GM10266 (cell line): ENCODE results near the gene VAV1.

Source experiments
- DNase-seq: peaks from one replicate; pipeline ENCODE4 v3.0.0; 2012; ENCODE audit errors: extremely low spot score
- TF ChIP-seq, protein P1 (sequence below): IDR thresholded peaks from 2 replicates; pipeline ENCODE4 v1.5.1; 2012; ENCODE audit warnings: mild to moderate bottlenecking, low read depth; ENCODE audit not compliant: control insufficient read depth, insufficient read depth; ENCODE audit errors: missing control alignments

VAV1 gene

DNA sequence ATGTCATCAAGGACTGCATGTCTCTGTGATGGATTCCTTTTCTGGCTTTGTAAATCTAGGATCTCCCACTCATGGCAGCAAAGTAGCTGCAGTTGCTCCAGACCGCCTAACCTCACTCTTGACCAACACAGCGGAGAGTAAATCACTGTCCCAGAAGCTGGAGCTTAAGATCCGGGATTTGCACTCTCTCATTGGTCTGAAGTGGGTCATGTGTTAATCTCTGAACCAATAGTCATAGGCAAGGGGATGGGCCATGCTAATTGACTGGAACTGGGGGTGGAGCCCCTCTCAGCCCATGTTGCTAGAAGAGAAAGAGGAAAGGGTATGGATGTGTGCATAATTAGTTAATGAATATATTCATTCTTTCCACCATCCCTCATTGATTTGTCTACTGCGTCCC lies 34.0 kb downstream of the VAV1 start:
- DNase-seq, result no peak
- TF ChIP-seq, protein P1, sequence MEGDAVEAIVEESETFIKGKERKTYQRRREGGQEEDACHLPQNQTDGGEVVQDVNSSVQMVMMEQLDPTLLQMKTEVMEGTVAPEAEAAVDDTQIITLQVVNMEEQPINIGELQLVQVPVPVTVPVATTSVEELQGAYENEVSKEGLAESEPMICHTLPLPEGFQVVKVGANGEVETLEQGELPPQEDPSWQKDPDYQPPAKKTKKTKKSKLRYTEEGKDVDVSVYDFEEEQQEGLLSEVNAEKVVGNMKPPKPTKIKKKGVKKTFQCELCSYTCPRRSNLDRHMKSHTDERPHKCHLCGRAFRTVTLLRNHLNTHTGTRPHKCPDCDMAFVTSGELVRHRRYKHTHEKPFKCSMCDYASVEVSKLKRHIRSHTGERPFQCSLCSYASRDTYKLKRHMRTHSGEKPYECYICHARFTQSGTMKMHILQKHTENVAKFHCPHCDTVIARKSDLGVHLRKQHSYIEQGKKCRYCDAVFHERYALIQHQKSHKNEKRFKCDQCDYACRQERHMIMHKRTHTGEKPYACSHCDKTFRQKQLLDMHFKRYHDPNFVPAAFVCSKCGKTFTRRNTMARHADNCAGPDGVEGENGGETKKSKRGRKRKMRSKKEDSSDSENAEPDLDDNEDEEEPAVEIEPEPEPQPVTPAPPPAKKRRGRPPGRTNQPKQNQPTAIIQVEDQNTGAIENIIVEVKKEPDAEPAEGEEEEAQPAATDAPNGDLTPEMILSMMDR, result no peak

GRCh38 chr19:6807291-6807690 lies 34.8 kb downstream of the VAV1 start:
- TF ChIP-seq, protein P1, result no peak
- no peak for DNase-seq

GRCh38 chr19:6808494-6808893 lies 36.0 kb downstream of the VAV1 start:
- DNase-seq, result no peak
- TF ChIP-seq, protein P1, result no peak

DNA sequence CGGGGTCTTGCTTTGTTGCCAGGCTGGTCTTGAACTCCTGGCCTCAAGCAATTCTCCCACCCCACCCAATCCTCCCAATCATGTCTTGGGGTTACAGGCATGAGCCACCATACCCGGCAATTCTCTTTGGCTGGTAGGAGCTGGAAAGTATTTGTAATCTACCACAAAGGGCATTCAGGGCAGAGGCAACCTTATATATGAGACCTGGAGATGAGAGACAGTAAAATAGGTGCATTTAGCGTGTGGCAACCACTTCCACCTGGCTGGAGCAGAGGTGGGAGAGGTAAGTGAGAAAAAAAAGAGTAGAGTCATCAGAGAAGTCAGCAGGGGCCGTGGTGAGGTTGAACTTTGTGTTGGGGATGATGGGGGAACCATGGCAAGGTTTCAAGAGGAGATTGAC lies 36.8 kb downstream of the VAV1 start:
- DNase-seq, result no peak
- TF ChIP-seq, protein P1, result no peak

- TF ChIP-seq, protein P1, result no peak
- DNase-seq, result no peak
Observed at GRCh38 chr19:6811378-6811777, 38.9 kb downstream of the VAV1 start.

DNA sequence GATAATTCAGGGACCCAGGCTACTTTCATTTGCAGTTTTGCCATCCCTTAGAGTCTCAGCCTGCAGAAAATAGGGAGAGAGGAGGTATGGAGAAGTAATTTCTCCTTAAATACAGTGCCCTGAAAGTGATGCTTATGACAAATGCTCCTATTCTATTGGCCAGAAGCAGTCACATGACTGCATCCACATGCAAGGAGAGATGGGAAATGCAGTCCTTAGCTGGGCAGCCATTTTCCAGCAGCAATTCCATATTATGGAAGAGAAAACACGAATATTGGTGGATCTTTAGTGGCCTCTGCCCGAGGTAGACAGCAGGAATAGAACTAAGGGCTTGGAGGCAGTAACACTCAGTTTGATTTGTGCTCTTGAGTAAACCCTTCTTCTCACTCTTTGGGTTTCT lies 39.4 kb downstream of the VAV1 start:
- DNase-seq, result no peak
- TF ChIP-seq, protein P1, result no peak

DNA sequence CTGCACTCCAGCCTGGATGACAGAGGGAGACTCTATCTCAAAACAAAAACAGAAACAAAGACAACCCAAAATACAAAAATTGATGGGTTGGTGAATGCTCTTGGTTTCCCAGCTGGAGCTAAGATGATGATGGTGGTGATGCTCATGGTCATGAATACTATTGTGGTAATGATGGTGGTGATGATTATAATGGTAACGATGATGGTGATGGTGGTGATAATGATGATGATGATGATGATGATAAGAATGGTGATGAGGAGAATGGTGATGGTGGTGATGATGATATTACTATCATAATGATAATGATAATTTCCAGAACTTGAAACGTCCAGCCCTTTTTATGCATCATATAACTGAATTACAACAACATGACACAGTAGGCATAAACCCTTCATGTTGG lies 40.1 kb downstream of the VAV1 start:
- TF ChIP-seq, protein P1, result no peak
- DNase-seq, result no peak
